LHCN-M2 (cell line): ENCODE measurements around the gene UGCG. TPM values are rescaled to one million over a fixed set of nuclear protein-coding genes. Genes with fewer than 3 reads are reported as not detected.
A peak's percentile ranks its signal among the peaks of the same experiment; 100 is the strongest.
"Not testable (repeated sequence)": the region's sequence is repeated elsewhere in the genome, so short reads cannot be mapped to it uniquely, and the experiment has no call there.

Experiments
- DNase-seq: peaks from one replicate; pipeline ENCODE4 v3.0.0-alpha.2; 2012; ENCODE audit warnings: low read depth
- total RNA-seq: library from RNA; depleted of rRNA; stranded (reverse); fragments of >200 nt; gene quantifications from 2 replicates; pipeline ENCODE4 v1.2.3, GENCODE V29; 2014

UGCG gene
- total RNA-seq, 1 experiment from 2014 or later = 172 TPM

DNA sequence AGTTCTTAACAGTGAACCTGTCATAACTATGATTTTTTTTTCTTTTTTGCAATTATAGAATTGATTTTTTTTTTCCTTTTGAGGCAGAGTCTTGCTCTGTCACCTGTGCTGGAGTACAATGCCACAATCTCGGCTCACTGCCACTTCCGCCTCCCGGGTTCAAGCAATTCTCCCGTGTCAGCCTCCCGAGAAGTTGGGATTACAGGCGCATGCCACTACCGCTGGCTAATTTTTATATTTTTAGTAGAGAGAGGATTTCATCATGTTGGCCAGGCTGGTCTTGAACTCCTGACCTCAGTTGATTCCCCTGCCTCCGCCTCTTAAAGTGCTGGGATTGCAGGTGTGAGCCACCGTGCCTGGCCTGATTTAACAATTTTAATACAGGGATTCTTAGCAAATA is 21.4 kb downstream of the UGCG start:
- DNase-seq = no peak

DNA sequence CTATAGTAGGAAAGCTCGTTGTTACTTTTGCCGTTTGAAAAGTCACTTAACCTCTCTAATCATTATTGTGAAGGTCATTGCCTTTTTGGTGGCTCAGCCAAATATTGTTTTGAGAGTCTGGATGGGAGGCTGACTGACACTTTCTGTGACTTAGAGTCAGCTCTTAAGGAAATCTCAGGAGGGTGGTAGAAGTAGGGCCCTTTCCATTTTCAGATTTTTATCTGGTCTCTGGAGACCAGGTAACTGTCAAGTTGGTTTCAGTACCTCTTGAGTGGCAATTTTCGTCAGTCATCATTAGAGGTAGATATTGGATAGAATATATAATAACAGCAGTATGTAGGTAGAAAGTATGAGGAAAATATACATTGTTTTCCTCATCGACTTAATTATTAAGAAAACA is 23.3 kb downstream of the UGCG start:
- no peak for DNase-seq

- DNase-seq = no peak
Measured at GRCh38 chr9:111920531-111920930, 23.9 kb downstream of the UGCG start.

DNA sequence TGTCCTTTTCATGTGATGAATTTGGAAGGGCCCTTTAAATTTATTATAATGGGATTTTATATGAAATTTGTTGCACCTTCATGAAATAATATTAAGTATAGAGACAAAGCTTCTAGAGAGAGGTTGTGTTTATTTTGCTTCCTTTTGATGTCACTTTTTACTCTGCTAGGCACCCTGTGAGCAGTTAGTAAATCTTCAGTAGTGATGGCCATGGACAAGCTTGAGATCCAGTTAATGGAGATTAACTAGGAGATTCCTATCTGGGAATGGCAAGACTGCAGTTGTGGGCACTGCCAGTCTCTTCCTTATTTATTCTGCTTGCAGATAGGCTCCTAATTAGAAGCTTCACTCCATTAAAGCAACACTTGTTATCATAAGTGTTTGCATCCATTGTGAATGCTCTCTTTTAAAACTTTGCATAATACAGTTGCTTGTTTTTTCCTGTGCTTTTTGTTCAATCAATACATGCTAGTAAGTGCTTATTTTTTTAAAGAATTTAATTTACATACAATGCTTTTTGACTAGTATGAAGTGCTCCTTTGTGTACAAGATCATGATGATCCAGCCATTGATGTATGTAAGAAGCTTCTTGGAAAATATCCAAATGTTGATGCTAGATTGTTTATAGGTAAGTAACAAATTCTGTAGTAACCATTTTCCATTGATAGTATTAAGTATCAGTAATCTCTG is 25.9 kb downstream of the UGCG start:
- no peak for DNase-seq

GRCh38 chr9:111924281-111924680 is 27.7 kb downstream of the UGCG start:
- DNase-seq = no peak

- no peak for DNase-seq
Measured at GRCh38 chr9:111925017-111925770, 28.6 kb downstream of the UGCG start.

GRCh38 chr9:111925784-111926183 is 29.2 kb downstream of the UGCG start:
- peak; percentile 68 for DNase-seq

- peak; percentile 100 for DNase-seq
Measured at GRCh38 chr9:111926421-111926875, 29.8 kb downstream of the UGCG start.

DNA sequence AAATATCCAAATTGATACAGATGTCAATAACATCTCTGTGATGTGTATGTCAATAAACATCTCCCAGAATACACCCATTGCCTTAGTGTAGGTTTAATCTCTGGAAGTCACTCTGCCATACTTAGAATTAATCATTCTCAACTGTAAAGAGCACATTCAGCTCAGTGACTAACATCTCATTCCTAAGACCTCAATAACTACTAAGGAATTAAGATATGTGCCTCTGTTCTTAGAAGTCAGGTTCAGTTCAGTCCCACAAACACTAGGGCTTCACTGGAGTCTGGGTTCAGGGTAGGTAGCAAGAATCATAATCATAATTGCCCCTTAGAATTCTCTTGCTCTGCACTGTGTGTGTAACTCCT is 31.7 kb downstream of the UGCG start:
- DNase-seq = peak; percentile 74

DNA sequence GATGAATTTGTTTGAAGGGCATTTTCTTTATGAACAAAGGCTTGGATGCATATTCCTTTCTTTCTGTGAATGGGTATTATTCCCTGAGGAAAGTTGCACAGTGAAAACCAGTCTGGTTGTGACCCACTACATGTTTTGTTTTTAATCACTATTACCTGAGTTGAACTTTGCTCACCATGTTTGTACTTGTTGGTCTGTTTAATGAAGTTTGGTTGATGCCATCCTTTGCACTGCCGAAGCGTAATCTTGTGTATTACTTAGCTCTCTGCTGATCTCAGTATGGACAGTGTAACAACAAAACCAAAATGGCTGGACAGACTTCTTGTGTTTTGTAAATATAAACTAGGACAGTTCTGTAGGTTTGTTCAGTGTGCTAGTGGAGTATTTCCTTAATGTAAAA is 38.1 kb downstream of the UGCG start:
- no peak for DNase-seq

GRCh38 chr9:111936391-111936790 is 39.8 kb downstream of the UGCG start:
- DNase-seq = no peak

DNA sequence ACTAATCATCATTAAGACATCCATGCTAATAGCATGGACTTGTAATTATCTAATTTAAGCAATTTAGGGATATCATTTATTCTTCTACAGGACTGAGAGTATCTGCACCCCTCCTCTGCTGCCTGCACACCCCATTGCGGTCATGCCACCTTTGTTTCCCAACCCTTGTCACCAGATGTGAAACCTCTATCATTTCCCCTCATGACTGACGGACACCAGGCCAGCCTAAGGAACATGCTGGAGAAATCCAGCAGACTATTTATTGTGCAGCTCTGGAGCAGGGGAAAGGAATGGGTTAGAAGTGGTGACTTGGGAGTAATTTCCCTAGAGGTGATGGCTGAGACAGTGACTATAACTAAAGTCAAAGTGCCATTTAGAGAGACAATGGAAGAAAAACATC is 40.7 kb downstream of the UGCG start:
- DNase-seq = no peak

DNA sequence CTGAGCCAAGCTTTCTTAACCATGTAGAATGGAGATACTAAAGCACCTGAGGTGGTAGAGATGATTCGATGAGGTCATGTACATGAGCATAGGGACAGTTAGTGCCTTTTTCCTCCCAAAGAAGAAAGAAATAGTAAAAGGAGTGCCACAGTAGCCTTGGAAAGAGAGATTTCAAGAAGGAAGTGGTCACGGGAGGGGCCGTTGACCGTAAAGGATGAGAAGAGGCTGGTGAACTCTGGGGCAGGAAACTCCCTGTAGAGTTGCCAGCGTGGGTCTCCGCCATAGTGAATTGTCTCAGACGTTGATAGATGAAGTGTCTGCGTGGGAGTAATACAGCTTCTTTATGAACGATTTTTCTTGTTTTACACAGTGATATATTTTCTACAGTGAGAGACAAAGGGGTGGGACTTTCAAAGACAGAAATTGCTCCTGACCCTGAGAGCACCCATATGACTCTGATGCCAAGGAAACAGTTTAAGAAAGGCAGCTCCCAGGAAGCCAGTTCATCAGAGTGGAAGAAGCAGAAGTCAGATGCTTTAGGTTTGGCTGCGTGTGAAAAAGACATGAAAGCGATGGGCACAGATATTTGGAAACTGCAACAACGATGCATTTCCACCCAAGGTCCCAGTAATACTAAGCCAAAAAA is 41.3 kb downstream of the UGCG start:
- DNase-seq = no peak

- DNase-seq = no peak
Measured at GRCh38 chr9:111938427-111938800, 41.8 kb downstream of the UGCG start.

- DNase-seq = no peak
Measured at GRCh38 chr9:111939322-111939721, 42.7 kb downstream of the UGCG start.

DNA sequence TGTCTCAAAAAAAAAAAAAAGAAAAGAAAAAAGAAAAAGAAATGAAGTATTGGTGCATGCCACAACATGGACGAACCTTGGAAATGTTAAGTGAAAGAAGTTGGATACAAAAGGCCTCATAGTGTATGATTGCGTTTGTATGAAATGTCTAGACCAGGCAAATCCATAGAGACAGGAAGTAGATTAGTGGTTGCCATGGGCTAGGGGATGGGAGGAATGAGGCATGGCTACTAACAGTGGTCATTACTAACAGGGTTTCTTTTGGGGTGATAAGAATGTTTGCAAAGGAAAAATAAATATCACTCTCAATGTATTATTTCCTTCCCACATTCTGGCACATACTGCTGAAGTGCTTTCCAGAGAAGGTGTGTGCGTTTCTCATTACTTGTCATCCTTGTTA is 44.1 kb downstream of the UGCG start:
- no peak for DNase-seq

DNA sequence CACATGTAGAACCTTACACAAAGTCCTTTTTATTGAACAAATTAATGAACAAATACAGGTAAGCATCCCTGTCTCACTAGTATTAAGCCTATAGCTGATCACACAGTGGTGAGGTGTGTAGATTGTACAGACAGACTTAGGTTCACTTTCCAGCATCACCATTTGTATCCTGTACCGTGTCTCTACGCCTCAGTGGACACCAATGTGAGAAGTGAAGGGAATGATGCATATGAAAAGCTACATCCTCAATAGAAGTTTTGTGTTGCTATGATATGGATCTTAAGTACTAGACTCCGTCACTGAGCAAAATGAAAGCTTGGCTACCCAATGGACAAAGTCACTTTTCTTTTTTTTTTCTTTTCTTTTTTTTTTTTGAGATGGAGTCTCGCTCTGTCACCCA is 46.6 kb downstream of the UGCG start:
- DNase-seq = no peak

GRCh38 chr9:111943746-111944145 is 47.1 kb downstream of the UGCG start:
- DNase-seq = peak; percentile 58

- peak; percentile 75 for DNase-seq
Measured at GRCh38 chr9:111944241-111944866, 47.7 kb downstream of the UGCG start.

- DNase-seq = peak; percentile 97
Measured at GRCh38 chr9:111945216-111945615, 48.6 kb downstream of the UGCG start.

- DNase-seq = not testable (repeated sequence)
Measured at GRCh38 chr9:111948109-111948508, 51.5 kb downstream of the UGCG start.

GRCh38 chr9:111948951-111949350 is 52.3 kb downstream of the UGCG start:
- DNase-seq = no peak
